Esophagus squamous epithelium (tissue), 4 donors: ENCODE measurements around the gene LIMCH1.

Experiments
- CTCF ChIP-seq, 6 experiments: fragments of 450-650 bp in 4 of 6; fragments of 200-600 bp in 2 of 6; sonication (generic) in 2 of 6; IDR thresholded peaks; one replicate each; pipeline ENCODE4 v1.5.1; 2016 to 2019; ENCODE audit warnings: antibody characterized with exemption in 6 of 6, mild to moderate bottlenecking in 4 of 6, moderate library complexity in 4 of 6
- POLR2A ChIP-seq, 4 donors: fragments of 450-650 bp; IDR thresholded peaks; one replicate each; pipeline ENCODE4 v1.6.1; 2017; ENCODE audit warnings: antibody characterized with exemption in 4 of 4, mild to moderate bottlenecking in 4 of 4, moderate library complexity in 3 of 4

- TF ChIP-seq POLR2A (IDR thresholded peaks at IDR 0.05) (no peak), CTCF (IDR thresholded peaks at IDR 0.05) (no peak)
Observed at GRCh38 chr4:41542526-41543275, 4.7 kb downstream of the LIMCH1 start.
